SU-DHL-6 (cell line): ENCODE data around the gene DISP3.

ENCODE experiments used
- H2AFZ ChIP-seq: fragments of 200-600 bp; sonication (generic); 2 replicates; pipeline ENCODE4 v1.6.1; 2014; ENCODE audit warnings: low read depth, mild to moderate bottlenecking, moderate library complexity, mixed read lengths, antibody characterized with exemption, low read length; ENCODE audit not compliant: severe bottlenecking
- H3F3A ChIP-seq: fragments of 200-600 bp; shearing (Covaris generic); 2 replicates; pipeline ENCODE4 v1.6.0; 2016; ENCODE audit warnings: antibody characterized with exemption, mild to moderate bottlenecking; ENCODE audit not compliant: insufficient read depth
- H3K27ac ChIP-seq: fragments of 200-600 bp; sonication (generic); 2 replicates; pipeline ENCODE4 v1.5.1; 2016; ENCODE audit warnings: low read depth, mild to moderate bottlenecking, low read length, moderate library complexity, mixed read lengths
- H3K27me3 ChIP-seq: fragments of 200-600 bp; sonication (generic), shearing (Covaris generic); 2 replicates; pipeline ENCODE4 v1.6.0; 2014; ENCODE audit warnings: mild to moderate bottlenecking, low read length
- H3K36me3 ChIP-seq: fragments of 200-600 bp; sonication (generic); 2 replicates; pipeline ENCODE4 v1.6.1; 2014; ENCODE audit warnings: mild to moderate bottlenecking, low read length, mixed read lengths
- H3K4me2 ChIP-seq: fragments of 300-600, 200-600 bp; shearing (Covaris generic), sonication (generic); 2 replicates; pipeline ENCODE4 v1.6.0; 2014; ENCODE audit warnings: low read length, low read depth, mild to moderate bottlenecking; ENCODE audit not compliant: poor library complexity, severe bottlenecking
- H3K4me3 ChIP-seq: fragments of 200-600 bp; sonication (generic); 2 replicates; pipeline ENCODE4 v1.5.1; 2014; ENCODE audit warnings: antibody characterized with exemption, low read length, mild to moderate bottlenecking, mixed read lengths; ENCODE audit not compliant: insufficient read depth, poor library complexity, severe bottlenecking
- H3K79me2 ChIP-seq: fragments of 200-600 bp; sonication (generic); 2 replicates; pipeline ENCODE4 v1.6.1; 2014; ENCODE audit warnings: mild to moderate bottlenecking, low read length, moderate library complexity; ENCODE audit not compliant: insufficient read depth
- H3K9ac ChIP-seq: fragments of 200-600 bp; sonication (generic); 2 replicates; pipeline ENCODE4 v1.7.0; 2014; ENCODE audit warnings: mild to moderate bottlenecking, low read length
- H3K9me2 ChIP-seq: fragments of 200-600 bp; sonication (generic); replicated peaks from 2 replicates; pipeline ENCODE4 v1.6.1; 2014; ENCODE audit warnings: low read length; ENCODE audit not compliant: insufficient read depth
- H3K9me3 ChIP-seq: fragments of 200-600 bp; sonication (generic); 2 replicates; pipeline ENCODE4 v1.6.1; 2014; ENCODE audit warnings: low read length, mixed read lengths; ENCODE audit not compliant: insufficient read depth
- H4K20me1 ChIP-seq: fragments of 200-600 bp; sonication (generic); 2 replicates; pipeline ENCODE4 v1.6.1; 2014; ENCODE audit warnings: low read depth, mild to moderate bottlenecking, antibody characterized with exemption, low read length, moderate library complexity, mixed read lengths
- EZH2phosphoT487 ChIP-seq: fragments of 200-600 bp; sonication (generic), shearing (Covaris generic); conservative IDR thresholded peaks from 2 replicates; pipeline ENCODE4 v1.6.1; 2018; ENCODE audit warnings: mild to moderate bottlenecking, antibody characterized with exemption, low read length, moderate library complexity, mixed read lengths
- TF ChIP-seq, protein P1 (sequence below): fragments of 200-600 bp; sonication (generic); IDR thresholded peaks from one replicate; pipeline ENCODE4 v1.5.1; 2017; ENCODE audit warnings: antibody characterized with exemption, mild to moderate bottlenecking, low read length, moderate library complexity; ENCODE audit not compliant: insufficient read depth, poor library complexity, severe bottlenecking

The DISP3 gene

DNA sequence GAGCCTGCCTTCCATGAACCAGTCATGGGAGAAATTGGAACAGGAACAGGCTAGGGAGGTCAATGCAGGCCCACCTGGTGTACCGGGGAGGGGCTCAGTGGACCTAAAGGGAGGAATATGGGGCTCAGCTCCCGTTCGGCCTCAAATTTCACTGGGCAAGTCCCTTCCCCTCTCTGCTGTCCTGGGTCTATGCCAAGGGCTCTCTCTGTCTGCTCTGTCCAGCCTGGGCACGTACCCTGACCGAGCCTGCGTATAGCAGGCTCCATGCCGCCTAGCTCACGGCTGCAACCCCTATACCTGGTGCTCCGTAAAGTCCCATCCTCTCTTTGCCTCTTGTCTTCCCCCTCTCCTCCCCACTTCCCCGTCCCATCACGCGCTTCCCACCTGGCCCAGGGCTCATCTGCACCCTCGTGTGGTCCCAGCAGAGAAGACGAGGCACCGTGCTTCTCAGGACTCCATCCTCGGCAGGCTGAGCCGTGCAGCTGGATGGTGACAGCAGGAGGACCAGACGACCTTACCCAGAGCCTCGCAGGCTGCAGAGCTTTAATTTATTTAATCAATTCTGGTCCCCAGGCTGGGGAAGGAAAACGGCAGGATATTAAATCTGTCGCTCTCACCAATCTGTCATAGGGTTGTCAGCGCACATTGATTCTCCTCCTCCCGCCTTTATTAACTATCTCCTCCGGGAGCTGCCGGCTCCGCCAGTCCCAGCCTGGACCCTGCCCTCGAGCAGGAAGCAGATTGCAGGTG, 25.0 kb upstream of the DISP3 start:
- Histone ChIP-seq H3K27ac (no peak overlapping the region), H4K20me1 (no peaks in the 10 kb centered on the region), H3K36me3 (no peaks in the 10 kb centered on the region), H3K4me2 (no peak overlapping the region), H3K9me2 (no peaks in the 10 kb centered on the region), H3K27me3 (no peaks in the 10 kb centered on the region), H3K4me3 (no peak overlapping the region), H3K9ac (no peak overlapping the region), H3F3A (no peaks in the 10 kb centered on the region), H2AFZ (no peak overlapping the region), H3K79me2 (no peaks in the 10 kb centered on the region), H3K9me3 (no peaks in the 10 kb centered on the region)
- TF ChIP-seq EZH2phosphoT487 = no peak
- TF ChIP-seq, protein P1, sequence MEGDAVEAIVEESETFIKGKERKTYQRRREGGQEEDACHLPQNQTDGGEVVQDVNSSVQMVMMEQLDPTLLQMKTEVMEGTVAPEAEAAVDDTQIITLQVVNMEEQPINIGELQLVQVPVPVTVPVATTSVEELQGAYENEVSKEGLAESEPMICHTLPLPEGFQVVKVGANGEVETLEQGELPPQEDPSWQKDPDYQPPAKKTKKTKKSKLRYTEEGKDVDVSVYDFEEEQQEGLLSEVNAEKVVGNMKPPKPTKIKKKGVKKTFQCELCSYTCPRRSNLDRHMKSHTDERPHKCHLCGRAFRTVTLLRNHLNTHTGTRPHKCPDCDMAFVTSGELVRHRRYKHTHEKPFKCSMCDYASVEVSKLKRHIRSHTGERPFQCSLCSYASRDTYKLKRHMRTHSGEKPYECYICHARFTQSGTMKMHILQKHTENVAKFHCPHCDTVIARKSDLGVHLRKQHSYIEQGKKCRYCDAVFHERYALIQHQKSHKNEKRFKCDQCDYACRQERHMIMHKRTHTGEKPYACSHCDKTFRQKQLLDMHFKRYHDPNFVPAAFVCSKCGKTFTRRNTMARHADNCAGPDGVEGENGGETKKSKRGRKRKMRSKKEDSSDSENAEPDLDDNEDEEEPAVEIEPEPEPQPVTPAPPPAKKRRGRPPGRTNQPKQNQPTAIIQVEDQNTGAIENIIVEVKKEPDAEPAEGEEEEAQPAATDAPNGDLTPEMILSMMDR = no peak

DNA sequence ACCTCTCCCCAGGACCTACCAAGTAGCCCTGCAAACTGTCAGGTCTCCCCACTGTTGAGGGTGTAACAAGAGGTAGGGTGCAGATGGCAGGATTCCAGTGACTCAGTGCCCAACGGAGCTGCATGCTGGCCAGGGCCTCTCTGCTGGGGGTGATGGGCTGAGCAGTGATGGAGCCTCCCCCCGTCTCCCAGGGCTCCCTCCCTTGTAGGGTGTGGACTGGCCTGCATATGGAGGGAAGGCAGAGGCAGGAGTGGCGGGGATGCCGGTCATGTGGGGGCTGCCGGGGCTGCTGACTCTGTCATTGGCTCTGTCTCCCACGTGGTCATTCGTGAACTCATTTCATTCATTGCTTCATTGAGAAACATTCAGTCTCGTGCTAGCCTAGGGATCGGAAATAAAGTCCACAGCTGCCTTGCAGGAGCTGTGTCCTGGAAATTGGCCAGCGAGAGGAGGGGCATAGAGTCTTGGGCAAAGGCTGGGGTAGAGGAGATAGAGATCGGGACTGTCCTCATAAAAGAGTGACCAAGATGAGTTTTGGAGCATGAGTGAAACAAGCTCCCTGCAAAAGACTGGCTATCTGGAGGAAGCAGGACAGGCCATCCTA, 22.9 kb upstream of the DISP3 start:
- TF ChIP-seq, protein P1 = no peak
- Histone ChIP-seq H3K79me2 (no peaks in the 10 kb centered on the region), H3K9ac (no peak overlapping the region), H2AFZ (no peak overlapping the region), H3K27ac (no peak overlapping the region), H3K36me3 (no peaks in the 10 kb centered on the region), H3F3A (no peaks in the 10 kb centered on the region), H3K4me3 (no peak overlapping the region), H4K20me1 (no peaks in the 10 kb centered on the region), H3K9me2 (no peaks in the 10 kb centered on the region), H3K27me3 (no peaks in the 10 kb centered on the region), H3K9me3 (no peaks in the 10 kb centered on the region), H3K4me2 (no peak overlapping the region)

DNA sequence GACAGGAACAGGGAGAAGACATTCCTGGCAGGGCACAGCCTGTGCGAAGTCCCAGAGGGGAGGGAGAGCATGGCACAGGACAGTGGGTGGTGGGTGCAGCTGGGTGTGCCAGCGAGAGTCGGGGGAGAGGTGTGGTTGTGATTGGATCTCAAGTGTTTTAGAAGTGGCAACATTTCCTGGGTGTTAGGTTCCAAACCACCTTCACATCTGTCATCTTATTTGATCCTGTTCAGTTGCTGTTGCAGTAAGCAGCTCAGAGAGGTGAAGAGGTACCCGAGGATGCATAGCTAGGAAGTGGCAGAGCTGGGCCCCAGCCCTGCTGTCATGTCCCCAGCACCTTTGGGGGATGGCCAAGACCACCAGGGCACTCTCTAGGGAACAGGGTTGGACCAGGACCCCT, 22.0 kb upstream of the DISP3 start:
- Histone ChIP-seq H3K27ac (no peak overlapping the region), H3K27me3 (peaks cover 7% of the 10 kb centered on the region; the same call in 1 of the 2 replicates), H3K9me2 (no peaks in the 10 kb centered on the region), H3K79me2 (no peaks in the 10 kb centered on the region), H3K9ac (no peak overlapping the region), H3K4me2 (no peak overlapping the region), H2AFZ (no peak overlapping the region), H3K9me3 (no peaks in the 10 kb centered on the region), H3K36me3 (no peaks in the 10 kb centered on the region), H3F3A (no peaks in the 10 kb centered on the region), H3K4me3 (no peak overlapping the region), H4K20me1 (no peaks in the 10 kb centered on the region)
- no peak for TF ChIP-seq EZH2phosphoT487
- TF ChIP-seq, protein P1 = no peak
